GM18858 (cell line): ENCODE data around the gene CAMKK1.
"Not testable (repeated sequence)": the region's sequence is repeated elsewhere in the genome, so short reads cannot be mapped to it uniquely, and the experiment has no call there.

Experiments
- ATAC-seq: cut with Tn5 transposase; IDR thresholded peaks from one replicate; pipeline ENCODE4 v1.9.1; 2021; ENCODE audit not compliant: unreplicated experiment

CAMKK1 gene

GRCh38 chr17:3848229-3848835, 44.5 kb downstream of the CAMKK1 start:
- ATAC-seq: no peak

- ATAC-seq: no peak
Observed at GRCh38 chr17:3847165-3847670, 45.6 kb downstream of the CAMKK1 start.

- no peak for ATAC-seq
Observed at GRCh38 chr17:3846437-3847164, 46.3 kb downstream of the CAMKK1 start.

- peak; percentile 78 for ATAC-seq
Observed at GRCh38 chr17:3845621-3846436, 47.0 kb downstream of the CAMKK1 start, which contains the start of gene NCBP3. Gene NCBP3, minus strand, starts transcription at chr17:3846246. Its CDS starts 23 bp downstream, at chr17:3846223.

- no peak for ATAC-seq
Observed at GRCh38 chr17:3845291-3845620, 47.6 kb downstream of the CAMKK1 start.

GRCh38 chr17:3844556-3844955, 48.3 kb downstream of the CAMKK1 start:
- not testable (repeated sequence) for ATAC-seq

- ATAC-seq: no peak
Observed at GRCh38 chr17:3843935-3844516, 48.8 kb downstream of the CAMKK1 start.

GRCh38 chr17:3838206-3838605, 54.6 kb downstream of the CAMKK1 start:
- ATAC-seq: no peak

GRCh38 chr17:3836551-3836950, 56.3 kb downstream of the CAMKK1 start:
- no peak for ATAC-seq

GRCh38 chr17:3835410-3836229, 57.2 kb downstream of the CAMKK1 start:
- no peak for ATAC-seq

- ATAC-seq: no peak
Observed at GRCh38 chr17:3834811-3835210, 58.0 kb downstream of the CAMKK1 start.

GRCh38 chr17:3828852-3829232, 64.0 kb downstream of the CAMKK1 start:
- ATAC-seq: no peak

- no peak for ATAC-seq
Observed at GRCh38 chr17:3828151-3828851, 64.6 kb downstream of the CAMKK1 start.

GRCh38 chr17:3827124-3827773, 65.6 kb downstream of the CAMKK1 start:
- no peak for ATAC-seq

- no peak for ATAC-seq
Observed at GRCh38 chr17:3826191-3826590, 66.7 kb downstream of the CAMKK1 start.

GRCh38 chr17:3821101-3821500, 71.8 kb downstream of the CAMKK1 start:
- ATAC-seq: no peak

- no peak for ATAC-seq
Observed at GRCh38 chr17:3818786-3819185, 74.1 kb downstream of the CAMKK1 start.

GRCh38 chr17:3817851-3818605, 74.8 kb downstream of the CAMKK1 start:
- ATAC-seq: no peak

GRCh38 chr17:3815925-3816324, 76.9 kb downstream of the CAMKK1 start:
- ATAC-seq: no peak
